ENCODE results near the gene ASB6.
"Not testable (repeated sequence)": the region's sequence is repeated elsewhere in the genome, so short reads cannot be mapped to it uniquely, and the experiment has no call there.

The ASB6 gene

DNA sequence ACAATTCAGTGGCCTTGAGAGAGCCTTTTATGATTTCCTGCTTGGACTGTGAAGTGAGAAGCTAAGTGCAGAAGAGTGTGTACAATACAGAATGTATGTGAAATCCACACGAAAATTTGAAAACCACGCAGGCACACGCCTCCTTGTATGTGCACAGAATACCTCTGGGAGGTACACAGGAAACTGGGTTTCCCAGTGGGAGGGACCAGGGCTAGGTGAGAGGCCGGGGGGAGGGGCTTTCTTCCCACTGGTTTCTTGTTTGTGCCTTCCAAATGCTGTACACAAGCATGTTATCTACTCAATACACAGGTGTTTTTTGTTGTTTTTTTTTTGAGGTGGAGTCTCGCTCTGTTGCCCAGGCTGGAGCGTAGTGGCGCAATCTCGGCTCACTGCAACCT lies 37.2 kb downstream of the ASB6 start:
- no peak for DNase-seq

DNA sequence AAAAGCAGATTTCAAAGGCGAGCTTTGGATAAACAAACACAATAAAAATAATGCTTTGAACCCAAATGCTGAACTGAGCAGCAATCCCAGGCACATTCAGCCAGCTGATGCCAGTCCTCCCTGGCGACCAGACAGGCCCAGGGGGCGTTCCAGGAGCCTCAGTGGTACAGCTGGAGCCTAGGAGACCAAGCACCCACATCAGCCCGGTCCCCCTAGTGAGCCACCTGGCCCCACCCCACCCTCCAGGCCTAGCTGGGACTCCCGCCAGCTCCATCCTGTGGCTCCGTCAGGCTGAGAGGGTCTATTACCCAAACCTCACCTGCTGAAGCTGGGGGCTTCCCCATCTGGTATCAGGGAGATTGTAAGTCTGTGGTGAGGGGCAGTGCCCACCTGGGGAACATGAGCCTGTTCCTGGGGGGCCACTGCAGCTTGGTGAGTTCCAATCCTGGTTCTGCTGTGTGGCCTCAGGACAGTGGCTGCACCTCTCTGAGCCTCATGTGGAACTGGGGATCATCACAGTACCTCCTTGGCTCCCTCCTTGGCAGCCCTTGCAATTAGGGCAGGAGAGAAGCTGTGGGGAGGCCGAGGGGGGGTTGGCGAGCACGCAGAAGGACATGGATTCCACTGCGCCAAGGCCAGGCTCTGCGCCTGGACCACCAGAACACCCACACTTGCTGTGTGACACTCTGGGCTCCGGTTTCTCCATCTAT lies 37.7 kb downstream of the ASB6 start:
- no peak for DNase-seq

- no peak for DNase-seq
Observed at GRCh38 chr9:129602598-129603415, 39.1 kb downstream of the ASB6 start.

DNA sequence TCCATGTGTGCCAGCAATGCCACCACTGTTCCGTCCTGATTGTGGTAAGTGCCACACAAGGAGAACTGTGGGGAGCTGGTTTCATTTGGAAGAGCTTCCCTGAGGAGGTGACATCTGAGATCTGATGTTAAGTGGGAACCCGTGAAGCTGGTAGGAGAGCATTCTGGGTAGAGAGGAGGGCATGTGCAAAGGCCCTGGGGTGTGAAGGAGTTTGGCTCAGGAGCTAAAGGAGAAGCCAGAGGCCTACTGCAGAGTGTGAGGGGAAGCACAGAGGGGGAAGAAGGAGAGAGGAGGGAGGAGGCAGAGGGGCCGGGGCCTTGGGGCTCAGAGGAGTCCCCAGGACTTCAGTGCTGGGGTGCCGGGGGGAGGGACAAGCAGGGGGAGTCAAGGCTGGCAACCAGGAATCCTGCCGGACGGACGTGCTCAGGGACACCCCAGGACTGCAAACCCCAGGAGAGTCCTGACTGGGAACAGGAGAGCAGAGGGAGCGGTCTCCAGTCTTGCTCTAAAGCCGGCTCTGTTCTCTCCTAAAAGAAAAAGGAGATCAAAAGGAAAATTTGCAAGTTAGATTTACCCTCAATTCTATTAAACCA lies 40.8 kb downstream of the ASB6 start:
- DNase-seq = no peak

- DNase-seq = no peak
Observed at GRCh38 chr9:129598089-129598596, 43.8 kb downstream of the ASB6 start.

GRCh38 chr9:129597355-129598088 lies 44.4 kb downstream of the ASB6 start:
- DNase-seq = no peak

- DNase-seq = no peak
Observed at GRCh38 chr9:129596541-129597331, 45.2 kb downstream of the ASB6 start.

GRCh38 chr9:129595903-129596540 lies 45.9 kb downstream of the ASB6 start:
- no peak for DNase-seq

GRCh38 chr9:129595311-129595741 lies 46.6 kb downstream of the ASB6 start:
- DNase-seq = no peak

DNA sequence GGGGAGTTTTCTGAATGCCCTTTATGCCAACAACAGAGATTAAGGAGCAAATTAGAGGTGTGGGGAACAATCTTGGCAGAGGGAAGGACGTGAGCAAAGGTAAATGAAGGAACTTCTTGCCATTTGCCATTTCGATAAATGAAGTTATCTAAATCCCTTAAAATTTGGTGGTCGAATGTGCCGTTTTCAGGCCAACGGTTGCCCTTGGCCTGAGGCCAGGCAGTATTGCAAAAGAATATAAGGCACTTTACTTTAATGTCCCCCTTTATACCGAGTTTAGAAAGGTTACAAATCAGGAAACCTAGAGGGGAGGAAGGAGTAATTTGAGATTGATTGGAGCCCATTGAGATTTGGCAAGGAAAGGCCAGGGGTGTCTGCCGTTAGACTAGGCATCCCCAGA lies 47.3 kb downstream of the ASB6 start:
- no peak for DNase-seq

- not testable (repeated sequence) for DNase-seq
Observed at GRCh38 chr9:129592790-129593189, 49.2 kb downstream of the ASB6 start.

GRCh38 chr9:129591916-129592315 lies 50.0 kb downstream of the ASB6 start:
- DNase-seq = no peak

DNA sequence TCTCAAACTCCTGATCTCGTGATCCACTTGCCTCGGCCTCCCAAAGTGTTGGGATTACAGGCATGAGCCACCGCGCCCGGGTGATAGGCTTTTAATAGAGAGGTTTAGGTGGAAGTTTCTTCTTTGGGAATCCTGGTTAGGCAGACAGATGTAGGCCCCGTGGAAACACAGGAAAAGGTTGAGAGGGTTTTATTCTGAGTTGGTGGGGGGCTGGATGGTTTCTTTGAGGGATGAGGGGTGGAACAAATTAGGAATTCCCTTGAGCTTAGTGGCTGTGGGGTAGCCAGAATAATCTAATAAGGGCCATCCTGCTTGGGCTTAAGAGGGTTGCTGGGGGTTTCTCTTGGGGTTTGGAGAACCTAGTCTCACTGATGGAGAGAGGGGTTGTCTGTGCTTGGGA lies 51.5 kb downstream of the ASB6 start:
- no peak for DNase-seq

- no peak for DNase-seq
Observed at GRCh38 chr9:129587487-129588262, 54.3 kb downstream of the ASB6 start.

GRCh38 chr9:129586685-129587084 lies 55.3 kb downstream of the ASB6 start:
- no peak for DNase-seq

- DNase-seq = no peak
Observed at GRCh38 chr9:129586245-129586644, 55.7 kb downstream of the ASB6 start.

DNA sequence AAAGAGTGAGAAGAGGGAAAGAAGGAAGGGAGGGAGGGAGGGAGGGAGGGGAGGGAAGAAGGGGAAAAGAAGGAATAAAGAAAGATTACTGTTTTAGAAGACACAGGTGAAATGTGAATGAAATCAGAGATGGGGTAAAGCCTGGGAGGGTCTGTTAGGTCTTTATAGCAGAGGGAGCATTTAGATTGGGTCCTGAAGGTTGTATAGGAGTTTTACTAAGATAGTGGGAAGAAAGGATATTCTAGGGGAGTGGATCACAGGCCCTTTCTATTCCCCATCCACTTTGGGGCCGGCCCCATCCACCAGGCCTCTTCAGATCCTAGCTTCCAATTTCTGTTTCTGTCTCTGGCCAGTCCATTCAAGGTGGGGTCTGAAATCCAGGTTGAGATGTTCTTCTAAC lies 56.6 kb downstream of the ASB6 start:
- no peak for DNase-seq

Measured in effector CD4-positive, alpha-beta T cell (primary cell).